Gastroesophageal sphincter (tissue), 3 donors: ENCODE data around the gene LRRC41.

ENCODE experiments used
- EP300 ChIP-seq: sonication (generic); formaldehyde crosslinking; IDR thresholded peaks from one replicate; pipeline ENCODE4 v1.6.1; 2017; ENCODE audit warnings: antibody characterized with exemption, mild to moderate bottlenecking
- POLR2AphosphoS5 ChIP-seq: sonication (generic); formaldehyde crosslinking; IDR thresholded peaks from one replicate; pipeline ENCODE4 v1.6.1; 2017; ENCODE audit warnings: antibody characterized with exemption
- TF ChIP-seq, protein P1 (sequence below), 4 experiments: fragments of 200-600 bp in 2 of 4; fragments of 450-650 bp in 2 of 4; sonication (generic) in 1 of 4; IDR thresholded peaks; one replicate each; pipeline ENCODE4 v1.5.1; 2017 to 2019; ENCODE audit warnings: antibody characterized with exemption in 4 of 4, mild to moderate bottlenecking in 2 of 4, moderate library complexity in 2 of 4

DNA sequence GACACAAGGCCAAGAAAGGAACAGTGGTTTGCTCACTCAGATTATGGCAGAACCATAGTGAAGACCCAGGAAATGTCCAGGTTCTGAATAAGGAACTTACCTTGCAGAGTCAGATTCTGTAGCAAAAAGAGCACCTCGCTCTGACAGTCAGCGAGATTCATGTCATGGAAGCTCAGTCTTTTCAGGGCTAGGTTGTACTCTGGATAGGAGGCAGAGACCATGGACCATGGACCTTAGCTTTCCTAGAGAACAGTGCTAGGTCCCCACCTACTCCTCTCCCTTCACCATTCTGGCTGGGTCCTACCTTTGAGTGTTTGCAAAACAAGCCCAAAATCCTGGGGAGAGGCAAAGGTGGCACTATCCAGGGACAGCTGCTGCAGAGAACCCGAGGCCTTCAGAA, 23.3 kb downstream of the LRRC41 start:
- TF ChIP-seq POLR2AphosphoS5 (no peak), EP300 (no peak)
- TF ChIP-seq, protein P1, sequence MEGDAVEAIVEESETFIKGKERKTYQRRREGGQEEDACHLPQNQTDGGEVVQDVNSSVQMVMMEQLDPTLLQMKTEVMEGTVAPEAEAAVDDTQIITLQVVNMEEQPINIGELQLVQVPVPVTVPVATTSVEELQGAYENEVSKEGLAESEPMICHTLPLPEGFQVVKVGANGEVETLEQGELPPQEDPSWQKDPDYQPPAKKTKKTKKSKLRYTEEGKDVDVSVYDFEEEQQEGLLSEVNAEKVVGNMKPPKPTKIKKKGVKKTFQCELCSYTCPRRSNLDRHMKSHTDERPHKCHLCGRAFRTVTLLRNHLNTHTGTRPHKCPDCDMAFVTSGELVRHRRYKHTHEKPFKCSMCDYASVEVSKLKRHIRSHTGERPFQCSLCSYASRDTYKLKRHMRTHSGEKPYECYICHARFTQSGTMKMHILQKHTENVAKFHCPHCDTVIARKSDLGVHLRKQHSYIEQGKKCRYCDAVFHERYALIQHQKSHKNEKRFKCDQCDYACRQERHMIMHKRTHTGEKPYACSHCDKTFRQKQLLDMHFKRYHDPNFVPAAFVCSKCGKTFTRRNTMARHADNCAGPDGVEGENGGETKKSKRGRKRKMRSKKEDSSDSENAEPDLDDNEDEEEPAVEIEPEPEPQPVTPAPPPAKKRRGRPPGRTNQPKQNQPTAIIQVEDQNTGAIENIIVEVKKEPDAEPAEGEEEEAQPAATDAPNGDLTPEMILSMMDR (IDR thresholded peaks at IDR 0.05), result no peak
